Measurements from ENCODE around the gene ZNF333. TPM values are rescaled to one million over a fixed set of nuclear protein-coding genes. Genes with fewer than 3 reads are reported as not detected.

The ZNF333 gene
- total RNA-seq, 1 experiment from 2014 or later = 6.0 TPM

GRCh38 chr19:14694641-14695266 is 4.9 kb downstream of the ZNF333 start:
- Histone ChIP-seq H3K4me2 (ENCODE audit: insufficient read depth, insufficient read length, low read length) (no peak overlapping the region), H3K79me1 (ENCODE audit: insufficient read depth, low read depth, low read length, poor library complexity, severe bottlenecking) (no peaks in the 10 kb centered on the region), H2BK20ac (ENCODE audit: low read depth, low read length, poor library complexity, severe bottlenecking) (no peak overlapping the region), H2BK15ac (ENCODE audit: low read depth, low read length) (no peak overlapping the region), H3K9me3 (ENCODE audit: control insufficient read depth, low read depth, low read length) (no peaks in the 10 kb centered on the region), H3K79me2 (ENCODE audit: insufficient read depth, low read length) (no peaks in the 10 kb centered on the region), H3K4ac (ENCODE audit: low read depth, low read length) (no peak overlapping the region), H3K27ac (ENCODE audit: insufficient read length, low read depth, low read length) (no peak overlapping the region), H3T11ph (ENCODE audit: low read length) (no peak overlapping the region), H3K9ac (ENCODE audit: extremely low read depth, insufficient read length, low read length) (no peak overlapping the region), H3K27me3 (ENCODE audit: insufficient read depth, low read length) (no peaks in the 10 kb centered on the region), H3K23ac (ENCODE audit: insufficient read length, low read depth, low read length) (no peak overlapping the region), H2BK120ac (ENCODE audit: low read depth, low read length, poor library complexity, severe bottlenecking) (no peak overlapping the region), H4K91ac (ENCODE audit: insufficient read length, low read depth, low read length) (no peak overlapping the region), H3K23me2 (ENCODE audit: insufficient read length, low read depth, low read length, poor library complexity, severe bottlenecking) (no peaks in the 10 kb centered on the region), H2AK5ac (ENCODE audit: insufficient read length, low read length) (no peak overlapping the region), H2BK5ac (ENCODE audit: insufficient read length, low read length) (no peak overlapping the region), H4K5ac (ENCODE audit: insufficient read length, low read depth, low read length) (no peak overlapping the region), H3K18ac (ENCODE audit: insufficient read length, low read depth, low read length) (no peak overlapping the region), H4K20me1 (ENCODE audit: control insufficient read depth, insufficient read depth, insufficient read length) (no peaks in the 10 kb centered on the region), H3K56ac (ENCODE audit: insufficient read length, low read depth, low read length) (no peak overlapping the region), H4K8ac (replicated peaks; ENCODE audit: insufficient read length, low read depth, low read length) (no peak overlapping the region), H3K14ac (ENCODE audit: insufficient read depth, low read length) (no peak overlapping the region), H3K4me1 (ENCODE audit: insufficient read depth, low read length) (no peaks in the 10 kb centered on the region), H2BK12ac (ENCODE audit: insufficient read length, low read depth, low read length) (no peak overlapping the region), H2AFZ (ENCODE audit: low read length) (no peak overlapping the region)
- DNase-seq = no peak
- H3K27ac Mint-ChIP-seq = no peak overlapping the region
- peaks cover 15 to 34% (median 22%) of the 10 kb centered on the region in 3 experiments; a peak in 6 of 7 replicates for H3K36me3 Mint-ChIP-seq (ENCODE audit: insufficient read depth in 1 of 3, low read depth in 3 of 3)
- H3K4me3 Mint-ChIP-seq = no peak overlapping the region
- TF ChIP-seq CTCF (conservative IDR thresholded peaks at IDR 0.05) = no peak
- H3K27me3 Mint-ChIP-seq (ENCODE audit: low read depth) = no peaks in the 10 kb centered on the region
- H3K4me1 Mint-ChIP-seq = peaks cover 3 to 9% of the 10 kb centered on the region in 2 experiments; a peak in 1 of 4 replicates
- H3K9me3 Mint-ChIP-seq = no peaks in the 10 kb centered on the region
- WGBS (ENCODE audit: extremely low coverage, insufficient read length, low lambda C conversion rate) = no CpG with 5 or more reads among the region's 13 CpGs
